B cell (primary cell): ENCODE results near the gene RABL6. TPM values are rescaled to one million over a fixed set of nuclear protein-coding genes. Genes with fewer than 3 reads are reported as not detected.

Source experiments
- ATAC-seq: fragments of 200-7000 bp; cut with Tn5 transposase; one replicate; pipeline ENCODE4 v1.10.0; 2021; ENCODE audit warnings: low read depth, mild to moderate bottlenecking, moderate number of reproducible peaks, moderate library complexity
- CTCF ChIA-PET: fragments of 350-600 bp; sonication (Branson Sonifier 250); formaldehyde crosslinking; loops from one replicate; lab custom pipeline; 2021; ENCODE audit warnings: antibody characterized with exemption, inconsistent platforms; lab: Charles Lee
- POLR2A ChIA-PET: fragments of 350-600 bp; sonication (Branson Sonifier 250); formaldehyde crosslinking; loops from one replicate; lab custom pipeline; 2021; ENCODE audit warnings: antibody characterized with exemption; lab: Charles Lee
- DNase-seq: peaks from one replicate; pipeline ENCODE4 v3.0.0; 2013
- H2AFZ ChIP-seq: 2 replicates; pipeline ENCODE4 v1.6.1; 2012; ENCODE audit warnings: mild to moderate bottlenecking, low read depth, low read length; ENCODE audit not compliant: insufficient read depth, poor library complexity, severe bottlenecking
- H3K27ac ChIP-seq, 2 donors: 1 replicate in 1 of 2; 2 replicates in 1 of 2; pipeline ENCODE4 v1.5.1; 2012 to 2013; ENCODE audit warnings: low read length in 2 of 2, mild to moderate bottlenecking in 2 of 2, moderate library complexity in 1 of 2
- H3K27me3 ChIP-seq, 4 experiments: fragments of 200-600 bp in 1 of 4; sonication (generic) in 1 of 4; replicated peaks in 1 of 4; 1 replicate in 2 of 4; 2 replicates in 2 of 4; pipeline versions ENCODE4 v1.6.1 to v1.7.0; 2013 to 2016; ENCODE audit warnings: low read length in 3 of 4, mild to moderate bottlenecking in 2 of 4, mixed read lengths in 1 of 4, moderate library complexity in 1 of 4; ENCODE audit not compliant: insufficient read depth in 4 of 4, control insufficient read depth in 3 of 4; ENCODE audit errors: control extremely low read depth in 1 of 4
- H3K36me3 ChIP-seq, 2 experiments: replicated peaks in 1 of 2; 1 replicate in 1 of 2; 2 replicates in 1 of 2; pipeline versions ENCODE4 v1.6.1 to v1.7.1; 2013; ENCODE audit warnings: low read length in 1 of 2; ENCODE audit not compliant: insufficient read depth in 2 of 2, control insufficient read depth in 1 of 2; ENCODE audit errors: control extremely low read depth in 1 of 2, extremely low read depth in 1 of 2
- H3K4me1 ChIP-seq, 2 donors: fragments of 200-600 bp in 1 of 2; sonication (generic) in 1 of 2; 1 replicate in 1 of 2; 2 replicates in 1 of 2; pipeline versions ENCODE4 v1.5.1 to v1.6.1; 2013 to 2017; ENCODE audit warnings: low read length in 2 of 2; ENCODE audit not compliant: control insufficient read depth in 2 of 2, insufficient read depth in 2 of 2
- H3K4me2 ChIP-seq: replicated peaks from 2 replicates; pipeline ENCODE3; 2012; ENCODE audit warnings: mild to moderate bottlenecking, low read depth, low read length; ENCODE audit not compliant: poor library complexity, severe bottlenecking
- H3K4me3 ChIP-seq, 5 experiments: fragments of 200-600 bp in 1 of 5; sonication (generic) in 1 of 5; 1 replicate in 3 of 5; 2 replicates in 2 of 5; pipeline versions ENCODE4 v1.5.1 to v1.7.0; 2011 to 2016; ENCODE audit warnings: low read length in 4 of 5, mild to moderate bottlenecking in 4 of 5, low read depth in 2 of 5, control low read depth in 1 of 5, moderate library complexity in 1 of 5; ENCODE audit not compliant: insufficient read depth in 1 of 5; ENCODE audit errors: control extremely low read depth in 1 of 5, extremely low read depth in 1 of 5
- H3K79me2 ChIP-seq: fragments of 200-600 bp; sonication (generic); one replicate; pipeline ENCODE4 v1.6.0; 2016; ENCODE audit warnings: low read length; ENCODE audit not compliant: control insufficient read depth, insufficient read depth
- H3K9ac ChIP-seq: fragments of 200-600 bp; sonication (generic); 2 replicates; pipeline ENCODE4 v1.6.1; 2017; ENCODE audit warnings: mild to moderate bottlenecking, low read length, moderate library complexity
- H3K9me3 ChIP-seq, 3 donors: one replicate each; pipeline versions ENCODE4 v1.6.1 to v1.7.1; 2013; ENCODE audit warnings: low read length in 2 of 3; ENCODE audit not compliant: control insufficient read depth in 2 of 3, insufficient read depth in 1 of 3; ENCODE audit errors: control extremely low read depth in 1 of 3
- H4K20me1 ChIP-seq: 2 replicates; pipeline ENCODE4 v1.6.0; 2012; ENCODE audit warnings: mild to moderate bottlenecking, low read length; ENCODE audit not compliant: insufficient read depth, control insufficient read depth, poor library complexity, severe bottlenecking
- H3K27ac Mint-ChIP-seq: one replicate; pipeline ENCODE4 v1.8.0; 2021; ENCODE audit warnings: mixed read lengths
- H3K27me3 Mint-ChIP-seq: one replicate; pipeline ENCODE4 v1.8.0; 2021; ENCODE audit warnings: mixed read lengths
- H3K4me1 Mint-ChIP-seq: one replicate; pipeline ENCODE4 v1.8.0; 2021; ENCODE audit warnings: mixed read lengths
- H3K4me3 Mint-ChIP-seq: one replicate; pipeline ENCODE4 v1.8.0; 2021; ENCODE audit warnings: mixed read lengths
- H3K9me3 Mint-ChIP-seq: one replicate; pipeline ENCODE4 v1.8.0; 2022; ENCODE audit warnings: mixed read lengths; ENCODE audit not compliant: insufficient read depth
- EZH2 ChIP-seq: IDR thresholded peaks from 2 replicates; pipeline ENCODE4 v1.6.1; 2012; ENCODE audit warnings: borderline replicate concordance, low read depth, mild to moderate bottlenecking, moderate library complexity, low read length; ENCODE audit not compliant: insufficient read depth, poor library complexity, severe bottlenecking
- WGBS: methylation state at CpG from one replicate; pipeline ENCODE4 v1.1.5; 2013; ENCODE audit warnings: missing lambda C conversion rate; ENCODE audit not compliant: insufficient coverage; 5-methylcytosine and 5-hydroxymethylcytosine counted together
- intact Hi-C: fragments of 100-400 bp; cut with micrococcal nuclease; formaldehyde crosslinking; loops from one replicate; pipeline ENCODE4 v1.10.0; 2022
- polyA plus RNA-seq: library from polyadenylated mRNA; depleted of rRNA; stranded (reverse); fragments of >200 nt; gene quantifications from 2 replicates; pipeline ENCODE4 v1.2.3, GENCODE V29; 2012
- total RNA-seq, 2 donors: library from RNA; stranded (reverse); fragments of 120-200 nt in 1 of 2; gene quantifications; 1 replicate in 1 of 2; 2 replicates in 1 of 2; pipeline versions ENCODE4 v1.2.3 to v1.2.4, GENCODE V29; 2013 to 2022
- TF ChIP-seq, protein P1 (sequence below): fragments of 200-600 bp; IDR thresholded peaks from one replicate; pipeline ENCODE4 v1.8.0; 2022; ENCODE audit warnings: antibody characterized with exemption, mild to moderate bottlenecking

RABL6 gene
- total and polyA plus RNA-seq, 2 donors (not counting 1 experiment from before 2014, with no cell fraction given), result 33.6 to 70.5 TPM

DNA sequence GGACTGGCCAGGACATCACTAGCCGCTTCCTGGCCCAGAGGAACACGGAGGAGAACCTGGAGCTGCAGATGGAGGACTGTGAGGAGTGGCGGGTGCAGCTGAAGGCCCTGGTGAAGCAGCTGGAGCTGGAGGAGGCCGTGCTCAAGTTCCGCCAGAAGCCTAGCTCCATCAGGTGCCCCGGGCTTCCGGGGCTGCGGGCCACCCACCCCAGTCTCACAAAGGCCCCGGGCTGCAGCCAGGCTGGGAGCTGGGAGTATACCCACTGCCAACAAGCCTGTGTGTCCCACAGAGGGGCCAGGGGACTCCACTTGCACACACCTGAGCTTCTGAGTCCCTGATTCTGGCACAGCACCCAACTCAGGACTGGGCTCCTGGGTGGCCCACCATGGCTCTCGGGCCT, 1.7 kb upstream of the RABL6 start:
- POLR2A ChIA-PET, result interaction anchor here (0.5 to 0.6 kb wide), 2 partner anchors 89 to 573 kb away, joined by 3 to 5 read pairs; no protein-coding TSS in a partner anchor
- Histone ChIP-seq H3K9me3 (no peaks in the 10 kb centered on the region), H3K79me2 (peaks cover 36% of the 10 kb centered on the region), H4K20me1 (peaks cover 29% of the 10 kb centered on the region), H3K4me2 (peak overlapping the region; percentile 86), H3K36me3 (peaks cover 0 to 6% of the 10 kb centered on the region in 2 experiments), H3K4me3 (no peak overlapping the region), H3K9ac (no peak overlapping the region), H3K4me1 (peaks cover 19 to 27% of the 10 kb centered on the region in 2 donors), H3K27me3 (peaks cover 0 to 4% (median 2%) of the 10 kb centered on the region in 4 experiments), H3K27ac (no peak overlapping the region), H2AFZ (no peak overlapping the region)
- peaks cover 38% of the 10 kb centered on the region for H3K4me1 Mint-ChIP-seq
- peak overlapping the region; percentile 95 for H3K27ac Mint-ChIP-seq
- intact Hi-C loops, result loop anchor here (2.0 kb wide), 1 partner anchor 37 kb away; the partner anchor contains the start of gene AJM1
- CTCF ChIA-PET, result interaction anchor here (0.5 to 3.7 kb wide), 9 partner anchors 13 to 230 kb away, joined by 3 to 15 read pairs (median 5); partner anchors contain the start of genes AJM1 and TMEM141
- no peaks in the 10 kb centered on the region for H3K27me3 Mint-ChIP-seq
- 98% methylated on average over 10 of the region's 10 CpGs for WGBS
- no peaks in the 10 kb centered on the region for H3K9me3 Mint-ChIP-seq
- ATAC-seq (no peak), DNase-seq (no peak)
- TF ChIP-seq, protein P1, sequence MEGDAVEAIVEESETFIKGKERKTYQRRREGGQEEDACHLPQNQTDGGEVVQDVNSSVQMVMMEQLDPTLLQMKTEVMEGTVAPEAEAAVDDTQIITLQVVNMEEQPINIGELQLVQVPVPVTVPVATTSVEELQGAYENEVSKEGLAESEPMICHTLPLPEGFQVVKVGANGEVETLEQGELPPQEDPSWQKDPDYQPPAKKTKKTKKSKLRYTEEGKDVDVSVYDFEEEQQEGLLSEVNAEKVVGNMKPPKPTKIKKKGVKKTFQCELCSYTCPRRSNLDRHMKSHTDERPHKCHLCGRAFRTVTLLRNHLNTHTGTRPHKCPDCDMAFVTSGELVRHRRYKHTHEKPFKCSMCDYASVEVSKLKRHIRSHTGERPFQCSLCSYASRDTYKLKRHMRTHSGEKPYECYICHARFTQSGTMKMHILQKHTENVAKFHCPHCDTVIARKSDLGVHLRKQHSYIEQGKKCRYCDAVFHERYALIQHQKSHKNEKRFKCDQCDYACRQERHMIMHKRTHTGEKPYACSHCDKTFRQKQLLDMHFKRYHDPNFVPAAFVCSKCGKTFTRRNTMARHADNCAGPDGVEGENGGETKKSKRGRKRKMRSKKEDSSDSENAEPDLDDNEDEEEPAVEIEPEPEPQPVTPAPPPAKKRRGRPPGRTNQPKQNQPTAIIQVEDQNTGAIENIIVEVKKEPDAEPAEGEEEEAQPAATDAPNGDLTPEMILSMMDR, result no peak
- TF ChIP-seq EZH2, result no peak
- H3K4me3 Mint-ChIP-seq, result peak overlapping the region; percentile 89

DNA sequence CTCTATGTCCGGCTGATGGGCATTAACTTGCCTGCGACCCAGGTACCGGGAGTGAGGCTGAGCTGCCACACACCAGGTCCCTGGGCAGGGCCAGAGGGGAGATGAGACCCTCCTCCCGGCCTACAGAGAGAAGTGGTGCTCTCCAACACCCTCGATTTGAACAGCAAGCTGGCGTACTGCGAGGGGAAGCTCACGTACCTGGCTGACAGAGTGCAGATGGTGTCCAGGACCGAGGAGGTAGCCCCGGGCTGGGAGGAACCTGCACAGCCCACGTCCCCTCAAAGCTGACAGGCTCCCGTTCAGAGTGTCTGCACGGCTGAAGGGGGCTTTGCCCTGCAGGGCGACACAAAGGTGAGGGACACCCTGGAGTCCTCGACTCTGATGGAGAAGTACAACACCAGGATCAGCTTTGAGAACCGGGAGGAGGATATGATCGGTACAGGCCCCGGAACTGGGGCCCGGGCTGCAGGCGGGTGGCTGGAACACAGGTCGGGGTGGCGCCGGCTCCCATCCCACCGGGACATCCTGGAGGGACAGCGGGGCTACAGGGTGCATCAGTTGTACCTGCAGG, 1.0 kb upstream of the RABL6 start:
- Histone ChIP-seq H3K4me3 (peak overlapping the region; percentile 2 to 97 (median 76)), H3K9ac (peak overlapping the region; percentile 72), H3K27me3 (peaks cover 0 to 4% (median 2%) of the 10 kb centered on the region in 4 experiments), H3K36me3 (peaks cover 0 to 6% of the 10 kb centered on the region in 2 experiments), H3K4me2 (peak overlapping the region; percentile 86), H3K9me3 (no peaks in the 10 kb centered on the region), H3K79me2 (peaks cover 39% of the 10 kb centered on the region), H3K27ac (peak overlapping the region; percentile 84), H4K20me1 (peaks cover 29% of the 10 kb centered on the region), H3K4me1 (peaks cover 19 to 21% of the 10 kb centered on the region in 2 donors), H2AFZ (peak overlapping the region; percentile 93)
- Mint-ChIP-seq H3K27ac (peak overlapping the region; percentile 95), H3K4me1 (peaks cover 35% of the 10 kb centered on the region), H3K9me3 (no peaks in the 10 kb centered on the region), H3K4me3 (peak overlapping the region; percentile 89), H3K27me3 (no peaks in the 10 kb centered on the region)
- TF ChIP-seq EZH2, result no peak
- TF ChIP-seq, protein P1, result no peak
- 91% methylated on average over 25 of the region's 25 CpGs for WGBS
- ChIA-PET POLR2A (interaction anchor here (0.5 to 1.3 kb wide), 7 partner anchors 16 to 574 kb away, joined by 3 to 5 read pairs (median 4); partner anchors contain the start of genes AJM1, CLIC3, LCN8 and PAXX), CTCF (interaction anchor here (0.5 to 3.7 kb wide), 13 partner anchors 14 to 394 kb away, joined by 3 to 15 read pairs (median 3); partner anchors contain the start of genes AJM1, TMEM141 and TPRN)
- DNase-seq (no peak), ATAC-seq (no peak)
- intact Hi-C loops, result loop anchor here (1.0 to 2.0 kb wide), 2 partner anchors 15 to 36 kb away; partner anchors contain the start of genes AJM1 and TMEM141
